K562 (cell line): ENCODE data around the gene NEU1. TPM values are rescaled to one million over a fixed set of nuclear protein-coding genes. Genes with fewer than 3 reads are reported as not detected.

Experiments used
- BDP1 ChIP-seq: IDR thresholded peaks from 3 replicates; pipeline ENCODE4 v1.6.1; 2011; ENCODE audit not compliant: insufficient read length, insufficient read depth
- ESRRB ChIP-seq: fragments of 250-450 bp; sonication (Bioruptor Pico); IDR thresholded peaks from 2 replicates; pipeline ENCODE4 v1.5.0; 2020; ENCODE audit warnings: mild to moderate bottlenecking, moderate library complexity, borderline replicate concordance
- IRF1 ChIP-seq: sonication (generic); formaldehyde crosslinking; IDR thresholded peaks from 2 replicates; pipeline ENCODE4 v1.8.0; 2022; ENCODE audit warnings: missing genetic modification reagents, mild to moderate bottlenecking, borderline replicate concordance
- MTF1 ChIP-seq: fragments of 250-450 bp; sonication (Bioruptor Pico); IDR thresholded peaks from 2 replicates; pipeline ENCODE4 v1.9.0; 2021; ENCODE audit warnings: moderate library complexity, mild to moderate bottlenecking, inconsistent platforms, borderline replicate concordance
- PATZ1 ChIP-seq: fragments of 250-450 bp; sonication (Bioruptor Pico); IDR thresholded peaks from 2 replicates; pipeline ENCODE4 v1.5.0; 2020; ENCODE audit warnings: mild to moderate bottlenecking, borderline replicate concordance
- POLR2B ChIP-seq: fragments of 450-650 bp; IDR thresholded peaks from 2 replicates; pipeline ENCODE4 v1.6.1; 2018; ENCODE audit warnings: low read depth; ENCODE audit not compliant: partially characterized antibody
- POLR2H ChIP-seq: IDR thresholded peaks from 2 replicates; pipeline ENCODE4 v1.6.1; 2016; ENCODE audit warnings: missing genetic modification characterization, low read depth, mild to moderate bottlenecking, control low read depth, missing compliant biosample characterization, moderate library complexity
- RBM39 ChIP-seq: fragments of 200-400 bp; formaldehyde crosslinking; optimal IDR thresholded peaks from 2 replicates; pipeline ENCODE3; 2018; ENCODE audit warnings: low read depth, low read length
- SNRNP70 ChIP-seq: fragments of 200-400 bp; formaldehyde crosslinking; optimal IDR thresholded peaks from 2 replicates; pipeline ENCODE3; 2017; ENCODE audit warnings: low read depth, low read length
- SUPT5H ChIP-seq: fragments of 450-650 bp; IDR thresholded peaks from 2 replicates; pipeline ENCODE4 v1.6.1; 2016
- ZNF318 ChIP-seq, 2 experiments: fragments of 450-650 bp; IDR thresholded peaks; 2 replicates each; pipeline ENCODE4 v1.6.1; 2016; ENCODE audit warnings: mild to moderate bottlenecking in 2 of 2, borderline replicate concordance in 1 of 2, low read depth in 1 of 2, moderate library complexity in 1 of 2
- ZNF699 ChIP-seq: fragments of 250-450 bp; sonication (Bioruptor Pico); IDR thresholded peaks from 2 replicates; pipeline ENCODE4 v1.8.0; 2021; ENCODE audit warnings: mild to moderate bottlenecking, moderate library complexity; ENCODE audit not compliant: insufficient replicate concordance
- ZNF785 ChIP-seq: fragments of 250-450 bp; sonication (Bioruptor Pico); IDR thresholded peaks from 2 replicates; pipeline ENCODE4 v1.4.0; 2020; ENCODE audit warnings: mild to moderate bottlenecking
- polyA plus RNA-seq, 8 experiments: library from polyadenylated mRNA; depleted of rRNA in 4 of 8; stranded (reverse) in 5 of 8; unstranded in 3 of 8; fragments of >200 nt; fragmentation: Nextera tagmentation in 2 of 8; fragmentation: Illumina TruSeq in 1 of 8; extraction: Ambion mirVana in 2 of 8; extraction: Trizol in 1 of 8; gene quantifications; 2 replicates each; pipeline versions ENCODE4 v1.2.1 to v1.2.3, GENCODE V29; 2011 to 2014; ENCODE audit warnings: inconsistent platforms in 1 of 8, missing spikeins in 1 of 8
- total RNA-seq, 7 experiments: library from RNA; depleted of rRNA in 6 of 7; stranded (reverse); fragments of >200 nt in 6 of 7; fragmentation: Illumina TruSeq in 2 of 7; extraction: Trizol in 2 of 7; gene quantifications; 2 replicates each; pipeline versions ENCODE4 v1.2.1 to v1.2.3, GENCODE V29; 2011 to 2021; ENCODE audit warnings: low replicate concordance in 1 of 7
- TF ChIP-seq, protein P1 (sequence below): fragments of 450-650 bp; IDR thresholded peaks from 2 replicates; pipeline ENCODE4 v1.6.1; 2014; ENCODE audit warnings: low read depth, mild to moderate bottlenecking, moderate library complexity, borderline replicate concordance
- TF ChIP-seq, protein P2 (sequence below): sonication (generic); formaldehyde crosslinking; IDR thresholded peaks from 2 replicates; pipeline ENCODE4 v1.9.0; 2022; ENCODE audit warnings: mild to moderate bottlenecking, missing genetic modification reagents

Gene NEU1
- total and polyA plus RNA-seq, 9 of the 15 experiments (the other 6 are each of a cell fraction or from before 2014, with no cell fraction given): 14.8 to 67.8 (median 51.0) TPM

DNA sequence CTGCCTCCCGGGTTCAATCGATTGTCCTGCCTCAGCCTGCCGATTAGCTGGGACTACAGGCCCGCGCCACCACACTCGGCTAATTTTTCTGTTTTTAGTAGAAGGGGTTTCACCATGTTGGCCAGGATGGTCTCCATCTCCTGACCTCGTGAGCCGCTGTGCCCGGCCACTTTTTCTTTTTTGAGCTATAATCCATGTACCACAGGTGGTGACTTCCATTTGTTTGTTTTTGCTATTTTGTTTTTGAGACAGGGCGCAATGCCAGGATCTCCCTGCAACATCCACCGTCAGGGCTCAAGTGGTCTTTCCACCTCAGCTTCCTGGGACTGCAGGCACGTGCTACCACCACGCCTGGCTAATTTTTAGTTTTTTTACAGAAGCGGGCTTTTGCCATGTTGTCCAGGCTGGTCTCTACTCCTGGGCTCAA lies 26.6 kb downstream of the NEU1 start (continued):
- TF ChIP-seq, protein P1, sequence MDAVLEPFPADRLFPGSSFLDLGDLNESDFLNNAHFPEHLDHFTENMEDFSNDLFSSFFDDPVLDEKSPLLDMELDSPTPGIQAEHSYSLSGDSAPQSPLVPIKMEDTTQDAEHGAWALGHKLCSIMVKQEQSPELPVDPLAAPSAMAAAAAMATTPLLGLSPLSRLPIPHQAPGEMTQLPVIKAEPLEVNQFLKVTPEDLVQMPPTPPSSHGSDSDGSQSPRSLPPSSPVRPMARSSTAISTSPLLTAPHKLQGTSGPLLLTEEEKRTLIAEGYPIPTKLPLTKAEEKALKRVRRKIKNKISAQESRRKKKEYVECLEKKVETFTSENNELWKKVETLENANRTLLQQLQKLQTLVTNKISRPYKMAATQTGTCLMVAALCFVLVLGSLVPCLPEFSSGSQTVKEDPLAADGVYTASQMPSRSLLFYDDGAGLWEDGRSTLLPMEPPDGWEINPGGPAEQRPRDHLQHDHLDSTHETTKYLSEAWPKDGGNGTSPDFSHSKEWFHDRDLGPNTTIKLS: no peak
- TF ChIP-seq, protein P2, sequence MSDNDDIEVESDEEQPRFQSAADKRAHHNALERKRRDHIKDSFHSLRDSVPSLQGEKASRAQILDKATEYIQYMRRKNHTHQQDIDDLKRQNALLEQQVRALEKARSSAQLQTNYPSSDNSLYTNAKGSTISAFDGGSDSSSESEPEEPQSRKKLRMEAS (CRISPR knock-in tag): peak; percentile 78
- TF ChIP-seq ZNF318 (IDR thresholded peaks at IDR 0.05; ENCODE audit: borderline replicate concordance in 1 of 2, low read depth in 1 of 2): no peak
- TF ChIP-seq RBM39: peak; percentile 34
- no peak for TF ChIP-seq ESRRB (CRISPR knock-in tag)
- no peak for TF ChIP-seq MTF1 (CRISPR knock-in tag)
- TF ChIP-seq ZNF699 (CRISPR knock-in tag): no peak
- peak; percentile 57 for TF ChIP-seq POLR2B
- no peak for TF ChIP-seq POLR2H (tag)
- no peak for TF ChIP-seq IRF1 (CRISPR knock-in tag)
- no peak for TF ChIP-seq SNRNP70
- peak; percentile 60 for TF ChIP-seq SUPT5H
- no peak for TF ChIP-seq ZNF785
- TF ChIP-seq BDP1: no peak
- TF ChIP-seq PATZ1 (CRISPR knock-in tag): no peak
